ENCODE data around the gene PLVAP.

The PLVAP gene

DNA sequence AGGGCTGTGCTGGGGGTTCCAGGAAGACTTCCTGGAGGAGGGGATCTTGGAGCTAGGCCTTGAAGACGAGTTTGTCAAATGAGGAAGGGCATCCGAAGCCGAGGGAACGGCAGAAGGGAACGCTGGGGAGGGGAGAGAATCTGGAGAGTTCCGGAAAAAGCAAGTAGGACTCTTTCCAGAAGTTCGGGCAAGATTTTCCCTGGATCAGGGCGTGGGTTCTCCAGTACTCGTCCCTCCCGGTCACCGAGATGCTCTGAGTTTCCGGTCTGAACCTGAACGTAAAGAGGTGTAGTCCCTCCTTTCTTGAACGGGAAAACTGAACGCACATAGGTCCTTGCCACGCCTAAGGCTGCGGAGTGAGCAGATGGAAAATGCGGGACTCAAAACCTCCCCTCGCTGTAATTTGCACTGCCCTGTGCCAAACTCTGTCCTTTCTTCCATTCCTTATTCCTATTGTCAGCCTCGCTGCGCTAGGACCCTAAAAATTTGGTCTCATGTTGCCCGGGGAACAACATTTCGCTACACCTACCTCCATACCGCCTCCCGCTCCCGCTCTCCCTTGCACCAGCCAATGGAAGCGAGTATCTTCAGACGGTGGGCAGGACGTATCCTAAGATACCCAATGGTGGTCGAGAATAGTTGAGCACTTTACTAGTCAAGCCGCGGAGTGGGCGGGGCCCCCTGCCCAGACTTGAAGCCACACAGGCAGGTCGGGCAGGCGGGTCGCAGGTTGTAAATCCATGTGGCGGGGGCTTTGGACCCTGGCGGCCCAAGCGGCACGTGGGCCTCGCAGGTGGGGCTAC, 40.1 kb downstream of the PLVAP start, which contains the start of gene GTPBP3:
Gene GTPBP3, plus strand, starts transcription at position 682 of the 803 bp plus-strand sequence. Its CDS starts 59 bp downstream, at position 741.
- DNase-seq (ENCODE audit: low read depth in 2 of 3, low spot score in 1 of 3) = peak; percentile 94 to 96 (median 94)

DNA sequence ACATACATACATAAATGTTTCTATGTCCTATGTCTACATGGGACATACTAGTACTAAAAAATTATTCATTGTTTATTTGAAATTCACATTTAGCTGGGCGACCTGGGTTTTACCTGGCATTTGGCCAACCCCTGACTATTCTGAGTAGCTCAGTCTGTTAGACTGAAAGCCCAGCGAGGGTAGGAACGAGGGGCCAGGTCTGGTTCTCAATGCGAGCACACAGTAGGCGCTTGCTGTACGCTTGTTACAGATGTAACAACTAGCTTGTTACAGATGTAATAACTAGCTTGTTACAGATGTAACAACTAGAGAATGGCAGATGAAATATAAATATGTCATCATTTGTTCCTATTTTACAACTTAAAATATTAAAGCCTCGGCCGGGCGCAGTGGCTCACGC, 41.6 kb downstream of the PLVAP start:
- no peak for DNase-seq (ENCODE audit: low read depth in 2 of 3, low spot score in 1 of 3)

DNA sequence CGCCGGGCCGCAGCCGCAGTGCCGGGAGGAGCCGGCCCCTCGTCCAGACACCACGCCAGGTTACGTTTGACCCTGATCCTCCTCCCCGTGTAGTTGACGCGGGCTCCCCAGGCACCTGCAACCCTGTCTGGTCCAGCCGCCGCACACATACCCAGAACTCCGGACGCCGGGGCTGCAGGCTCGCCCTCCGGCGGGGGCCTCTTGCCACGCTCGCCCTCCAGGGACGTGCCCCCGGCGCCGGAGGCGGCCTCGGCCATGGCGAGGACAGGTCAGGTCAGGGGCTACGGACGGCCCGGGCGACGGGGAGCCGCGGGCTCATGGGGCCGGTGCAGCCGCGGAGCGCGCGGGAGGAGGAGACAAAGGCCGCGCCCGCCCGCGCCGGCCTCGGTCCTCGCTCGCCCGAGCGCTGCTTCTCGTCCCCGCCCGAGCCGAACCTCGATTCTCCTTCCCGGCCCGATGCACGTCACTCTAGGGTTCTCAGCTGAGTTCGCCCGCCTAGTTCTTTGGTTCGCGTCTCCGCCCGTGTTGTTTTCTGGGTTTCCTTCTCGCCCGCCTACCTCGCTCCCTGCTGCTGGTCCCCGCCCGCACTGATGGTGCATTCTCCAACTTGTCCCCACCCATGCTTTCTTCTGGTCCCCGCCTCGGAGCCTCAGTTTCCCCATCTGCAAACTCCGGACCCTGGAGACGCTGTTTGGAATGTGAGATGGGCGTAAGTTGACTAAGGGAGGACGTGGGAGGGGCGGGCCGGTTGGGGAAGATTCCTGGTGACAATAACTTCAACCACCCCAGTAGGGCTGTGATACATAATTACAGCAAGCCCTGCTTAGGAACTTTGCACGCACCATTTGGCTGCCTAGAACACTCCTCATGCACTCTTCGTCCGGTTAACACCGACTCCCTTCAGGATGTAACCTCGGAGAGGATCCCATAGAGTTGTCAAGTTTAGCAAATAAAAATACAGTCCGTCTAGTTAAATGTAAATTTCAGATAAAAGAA, 42.4 kb downstream of the PLVAP start, which contains the start of gene ANO8:
Gene ANO8, minus strand, starts transcription at position 442 of the 996 bp plus-strand sequence. Its CDS starts 185 bp downstream, at position 257.
- DNase-seq (ENCODE audit: low read depth in 2 of 3, low spot score in 1 of 3) = peak; percentile 93 to 99 (median 96)

DNA sequence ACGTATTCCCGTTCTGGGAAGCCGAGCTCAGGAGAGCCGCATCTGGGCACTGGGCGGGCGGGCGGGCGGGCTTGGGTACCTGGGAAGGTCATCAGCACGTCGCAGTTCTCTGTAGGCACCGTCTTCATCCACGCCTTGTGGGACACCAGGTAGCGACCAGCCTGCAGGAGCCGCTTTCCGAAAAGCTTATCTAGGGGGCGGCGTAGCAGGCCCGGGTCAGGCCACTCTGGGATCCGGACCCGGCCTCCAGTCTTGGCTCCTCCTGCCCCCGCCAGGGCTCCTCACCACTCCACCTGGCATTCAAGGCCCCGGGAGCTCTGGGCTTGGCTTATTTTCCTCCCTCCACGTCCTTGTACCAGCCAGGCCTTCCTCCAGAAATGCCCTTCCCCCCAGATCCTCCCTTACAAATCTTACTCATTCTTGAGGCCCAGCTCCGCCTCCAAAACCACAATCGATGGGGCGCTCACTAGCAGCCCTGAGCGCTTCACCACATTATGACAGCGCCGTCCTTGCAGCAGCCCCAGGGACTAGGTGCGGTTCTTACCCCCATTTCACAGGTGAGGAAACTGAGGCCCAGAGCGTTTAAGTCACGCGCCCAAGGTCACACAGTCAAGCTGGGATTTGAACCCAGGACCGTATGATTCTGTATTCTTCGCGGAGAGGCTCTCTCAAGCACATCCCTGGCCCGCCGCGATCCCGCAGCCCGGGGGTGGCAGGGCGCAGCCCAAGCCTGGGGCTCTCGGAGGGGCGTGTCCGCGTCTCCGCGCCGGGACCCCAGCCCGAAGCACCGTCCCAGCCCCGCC, 43.3 kb downstream of the PLVAP start:
- peak; percentile 66 to 71 (median 67) for DNase-seq (ENCODE audit: low read depth in 2 of 3, low spot score in 1 of 3)

DNA sequence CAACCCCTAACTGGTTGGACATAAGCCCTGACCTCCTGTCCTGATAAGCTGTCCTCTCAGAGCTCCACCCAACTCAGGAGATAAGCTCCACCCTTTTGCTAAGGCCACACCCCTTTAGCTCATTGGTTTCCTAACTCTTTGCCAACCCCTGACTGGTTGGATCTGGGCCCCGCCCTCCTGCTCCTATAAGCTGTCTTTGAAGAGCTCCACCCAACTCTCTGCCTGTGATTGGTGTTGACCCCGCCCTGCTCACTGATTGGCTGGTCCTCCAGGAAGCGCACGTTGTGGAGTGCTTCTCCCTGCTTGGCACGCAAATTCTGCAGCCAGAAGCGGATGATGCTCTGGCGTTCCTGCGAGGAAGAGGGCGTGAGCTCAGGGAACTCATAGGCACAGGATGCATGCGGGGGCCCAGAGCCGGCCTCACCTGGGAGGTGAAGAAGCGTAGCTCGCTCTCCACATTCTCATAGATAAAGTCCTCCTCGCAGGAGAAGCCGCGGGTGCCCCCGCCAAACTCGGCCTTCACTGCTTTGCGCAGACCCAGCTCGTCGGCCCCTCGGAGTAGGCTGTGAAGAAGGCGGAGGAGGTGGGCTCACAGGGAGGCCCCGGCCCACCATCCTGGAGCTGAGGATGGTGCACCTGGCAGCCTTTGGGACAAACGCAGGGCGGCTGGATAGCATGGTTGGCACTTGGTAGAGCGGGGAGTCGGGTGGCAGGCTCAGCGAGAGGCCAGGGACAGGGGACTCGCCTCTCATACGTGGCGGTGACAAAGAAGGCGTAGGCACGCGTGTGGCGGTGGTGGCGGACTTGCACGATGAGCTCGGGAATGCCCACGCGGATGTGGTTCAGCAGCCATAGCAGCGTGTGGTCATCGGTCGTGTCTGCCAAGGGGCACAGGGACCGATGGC, 44.2 kb downstream of the PLVAP start:
- DNase-seq (ENCODE audit: low read depth in 2 of 3, low spot score in 1 of 3) = peak in 2 of 3 donors; percentile 45 to 46

DNA sequence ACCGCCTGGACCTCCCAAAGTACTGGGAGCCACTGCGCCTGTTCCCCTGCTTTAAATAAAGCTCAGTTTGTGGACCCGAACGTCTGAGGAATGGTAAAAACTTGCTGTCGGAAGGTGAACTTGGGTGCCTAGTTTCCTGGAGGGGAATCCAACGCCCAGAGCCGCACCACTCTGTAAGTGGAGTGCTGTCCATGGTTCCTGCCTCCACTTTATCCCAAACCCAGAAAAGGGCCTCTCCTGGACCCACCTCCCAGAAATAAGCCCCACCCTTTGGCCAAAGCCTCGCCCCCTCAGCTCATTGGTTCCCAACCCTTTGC, 44.8 kb downstream of the PLVAP start:
- DNase-seq (ENCODE audit: low read depth in 2 of 3, low spot score in 1 of 3) = no peak

DNA sequence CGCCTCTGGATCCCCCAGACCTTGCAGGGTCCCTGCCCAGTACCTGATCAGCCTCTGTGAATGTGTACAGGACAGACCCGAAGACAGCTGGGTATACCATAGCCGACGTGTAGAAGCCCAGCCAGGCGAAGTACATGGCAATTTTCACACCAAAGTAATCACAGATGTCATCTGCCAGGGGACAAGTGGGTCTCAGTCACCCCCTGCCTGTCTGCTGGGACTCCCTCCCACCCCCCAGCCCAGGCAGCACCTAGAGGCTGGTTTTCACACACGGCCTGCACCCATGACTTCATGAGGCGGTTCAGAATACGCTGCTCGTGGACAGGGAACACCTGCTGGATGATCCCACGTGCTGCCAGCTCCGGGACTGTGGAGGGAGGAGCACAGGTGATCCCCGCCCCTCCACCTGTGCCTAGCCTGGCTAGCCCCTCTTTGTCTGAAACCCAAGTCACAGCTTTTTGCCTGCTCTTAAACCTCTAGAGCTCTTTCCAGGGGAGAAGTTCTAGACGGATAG, 46.0 kb downstream of the PLVAP start:
- DNase-seq (ENCODE audit: low read depth in 2 of 3, low spot score in 1 of 3) = no peak

DNA sequence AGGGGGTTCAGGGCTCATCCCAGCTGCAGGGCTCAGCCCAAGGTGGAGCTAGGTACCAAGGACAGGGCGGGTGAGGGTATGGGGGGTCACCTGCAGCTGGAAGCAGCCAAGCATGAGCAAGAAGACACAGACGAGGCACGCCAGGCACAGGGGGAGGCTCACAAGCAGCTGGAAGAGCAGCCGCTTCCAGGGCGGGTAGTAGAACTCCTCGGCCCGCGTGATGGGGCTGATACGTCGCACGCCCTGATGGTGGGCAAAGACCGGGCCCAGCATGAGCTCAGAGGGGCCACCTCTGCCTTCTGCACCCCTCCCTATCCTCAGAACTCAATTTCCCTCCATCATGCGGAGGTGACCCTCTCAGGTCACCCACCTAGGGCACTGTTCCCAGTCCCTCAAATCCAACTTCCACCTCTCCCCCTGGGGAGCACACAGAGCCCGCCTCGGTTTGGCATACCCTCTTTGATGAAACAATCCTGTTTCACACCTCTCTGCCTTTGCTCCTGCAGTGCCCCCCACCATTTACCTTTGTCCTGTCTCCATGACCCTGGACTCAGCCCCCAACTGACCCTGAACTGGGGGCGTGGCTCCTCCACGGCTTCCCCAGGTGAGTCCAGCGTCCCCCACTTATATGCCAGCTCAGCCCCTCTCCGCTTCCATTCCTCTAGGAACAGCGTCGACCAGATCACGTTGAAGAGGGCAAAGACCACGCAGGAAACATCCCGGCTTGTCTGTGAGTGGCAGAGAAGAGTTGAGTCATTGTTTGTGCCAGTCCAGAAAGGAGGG, 46.7 kb downstream of the PLVAP start:
- DNase-seq (ENCODE audit: low read depth in 2 of 3, low spot score in 1 of 3) = no peak

DNA sequence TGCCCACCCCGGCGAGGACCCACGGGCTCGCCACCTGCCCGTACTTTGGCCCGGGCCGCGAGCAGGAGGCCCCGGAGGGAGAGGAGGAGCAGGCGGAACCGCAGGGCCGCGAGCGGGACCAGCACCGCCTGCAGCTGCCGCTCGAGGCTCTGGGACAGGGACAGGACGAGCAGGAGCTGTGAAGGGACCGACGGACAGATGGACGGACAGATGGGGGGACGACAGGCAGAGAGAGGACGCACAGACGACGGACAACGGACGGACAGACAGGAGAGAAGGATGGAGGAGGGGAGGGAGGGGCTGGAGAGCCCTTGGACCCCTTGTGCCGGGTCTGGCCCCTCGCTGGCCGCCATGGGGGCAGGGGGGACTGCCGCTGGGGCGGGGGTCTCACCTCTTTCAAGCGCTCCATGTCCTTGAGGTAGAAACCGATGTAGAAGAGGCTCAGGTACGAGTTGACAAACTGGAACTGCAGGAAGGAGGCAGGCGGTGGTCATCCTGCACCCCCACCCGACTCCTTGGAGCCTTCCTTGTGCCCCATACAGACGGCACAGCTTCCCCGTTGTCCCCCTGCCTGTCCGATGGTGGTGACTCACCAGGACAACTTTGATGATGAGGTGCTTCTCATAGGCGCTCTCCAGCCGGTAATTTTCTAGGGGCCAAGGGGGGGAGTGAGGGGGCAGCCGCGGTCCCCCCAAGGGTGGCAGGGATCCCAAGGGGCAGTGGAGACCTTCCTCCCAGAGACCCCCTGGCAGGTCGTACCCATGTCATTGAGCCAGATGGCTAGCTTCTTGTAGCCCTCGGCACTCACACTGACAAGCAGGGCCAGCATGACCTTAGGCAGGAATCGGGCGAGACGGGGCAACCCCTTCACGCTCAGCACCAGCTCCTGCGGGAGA, 47.5 kb downstream of the PLVAP start:
- DNase-seq (ENCODE audit: low read depth in 2 of 3, low spot score in 1 of 3) = no peak

DNA sequence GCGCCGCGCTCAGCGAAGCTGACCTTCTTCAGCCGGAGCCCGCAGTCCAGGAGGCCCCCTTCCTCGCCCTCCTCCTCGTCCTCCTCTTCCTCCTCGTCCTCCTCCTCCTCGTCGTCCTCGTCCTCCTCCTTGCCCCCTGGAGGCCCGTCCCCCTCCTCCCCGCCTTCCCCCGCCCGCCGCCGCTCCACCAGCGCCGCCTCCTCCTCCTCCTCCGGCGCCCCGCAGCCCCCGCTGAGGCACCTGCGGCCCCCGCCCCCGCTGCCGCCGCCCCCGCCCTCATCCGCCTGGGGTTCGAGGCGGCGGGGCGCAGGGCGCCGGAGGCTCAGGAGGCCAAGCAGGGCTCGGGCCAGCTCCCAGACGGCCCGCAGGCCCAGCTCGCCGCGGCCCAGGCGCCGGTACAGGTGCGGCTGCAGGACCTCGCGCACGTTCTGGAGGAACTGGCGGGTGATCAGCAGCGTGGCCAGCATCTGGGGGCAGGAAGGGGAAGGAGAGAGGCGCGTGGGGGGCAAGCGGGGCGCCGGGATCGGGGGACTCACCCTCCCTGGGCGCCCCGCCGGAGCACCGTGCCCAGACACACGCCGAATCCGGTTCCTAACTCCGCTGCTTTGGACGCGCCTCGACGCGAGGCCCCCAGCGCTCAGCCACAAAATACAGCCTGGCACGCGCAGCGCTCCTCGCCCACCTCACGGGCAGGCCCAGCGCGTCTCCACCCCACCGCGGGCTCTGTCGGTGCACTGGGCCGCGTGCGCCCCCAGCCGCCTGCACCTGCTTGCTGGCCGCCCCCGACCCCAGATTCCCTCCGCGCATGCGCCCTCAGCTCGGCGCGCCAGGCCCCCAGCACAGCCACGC, 48.4 kb downstream of the PLVAP start:
- DNase-seq (ENCODE audit: low read depth in 2 of 3, low spot score in 1 of 3) = no peak

DNA sequence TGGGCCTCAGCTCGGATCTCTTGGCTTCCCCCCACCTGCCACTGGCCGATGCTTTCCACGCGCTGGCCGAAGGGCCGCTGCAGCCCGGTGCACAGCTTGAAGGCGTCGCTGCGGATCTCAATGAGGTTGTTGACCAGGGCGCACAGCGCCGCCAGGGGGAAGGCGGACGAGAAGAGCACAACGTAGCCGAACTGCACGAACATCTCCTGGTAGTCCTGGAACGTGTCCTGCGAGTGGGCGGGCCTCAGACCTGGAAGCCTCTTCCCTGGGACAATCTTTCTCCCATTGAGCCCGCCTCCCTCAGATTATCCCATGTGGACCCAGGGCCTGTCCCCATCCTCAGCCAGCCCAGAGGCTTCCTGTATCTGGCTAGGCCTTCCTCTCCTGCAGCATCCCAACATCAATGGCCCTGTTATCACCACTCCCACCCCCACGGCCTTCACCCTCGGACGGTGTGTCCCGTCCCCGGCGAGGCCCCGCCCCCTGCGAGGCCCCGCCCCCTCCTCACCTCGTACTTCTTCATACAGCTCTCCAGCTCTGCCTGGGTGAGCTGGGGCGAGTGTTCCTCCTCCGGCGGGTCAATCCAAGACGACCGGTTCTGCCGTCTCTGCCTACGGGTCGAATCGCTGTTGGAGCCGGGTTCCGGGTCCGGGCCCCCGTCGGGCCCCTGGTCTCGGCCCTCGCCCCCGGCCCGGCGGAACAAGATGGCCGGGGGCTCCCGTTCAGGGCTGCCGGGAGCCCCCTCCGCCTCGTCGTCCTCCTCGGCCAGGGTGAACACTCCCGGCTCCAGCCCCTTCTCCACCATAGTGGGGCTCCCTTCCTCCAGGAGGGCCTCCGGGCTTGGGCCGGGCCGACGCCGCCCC, 49.3 kb downstream of the PLVAP start:
- DNase-seq (ENCODE audit: low read depth in 2 of 3, low spot score in 1 of 3) = peak in 1 of 3 donors; percentile 56

DNA sequence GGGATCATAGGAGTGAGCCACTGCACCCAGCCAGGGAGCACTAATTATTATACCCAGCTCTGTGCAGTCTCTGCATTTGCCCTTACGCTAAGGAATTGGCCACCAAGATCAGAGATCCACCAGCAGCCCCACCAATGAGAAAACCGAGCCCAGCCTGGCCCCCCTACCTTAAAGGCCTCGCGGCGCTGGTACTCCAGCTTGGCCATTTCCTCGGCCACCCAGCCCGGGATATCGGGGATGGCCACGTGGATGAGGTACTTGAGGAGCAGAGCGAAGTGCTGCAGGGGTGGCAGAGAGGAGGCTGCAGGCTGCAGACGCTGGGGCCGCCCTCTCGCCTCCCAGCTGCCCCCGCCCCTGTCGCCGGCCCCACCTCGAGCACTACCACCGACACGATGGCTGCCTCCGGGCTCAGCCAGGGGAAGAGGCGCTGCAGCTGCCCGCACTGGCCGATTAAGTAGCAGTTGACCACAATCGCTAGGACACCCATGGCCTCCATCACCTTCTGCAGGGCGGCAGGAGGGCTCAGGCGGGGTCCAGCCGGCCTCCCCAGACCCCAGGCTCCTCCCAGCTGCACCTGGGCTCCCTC, 50.0 kb downstream of the PLVAP start:
- no peak for DNase-seq (ENCODE audit: low read depth in 2 of 3, low spot score in 1 of 3)

DNA sequence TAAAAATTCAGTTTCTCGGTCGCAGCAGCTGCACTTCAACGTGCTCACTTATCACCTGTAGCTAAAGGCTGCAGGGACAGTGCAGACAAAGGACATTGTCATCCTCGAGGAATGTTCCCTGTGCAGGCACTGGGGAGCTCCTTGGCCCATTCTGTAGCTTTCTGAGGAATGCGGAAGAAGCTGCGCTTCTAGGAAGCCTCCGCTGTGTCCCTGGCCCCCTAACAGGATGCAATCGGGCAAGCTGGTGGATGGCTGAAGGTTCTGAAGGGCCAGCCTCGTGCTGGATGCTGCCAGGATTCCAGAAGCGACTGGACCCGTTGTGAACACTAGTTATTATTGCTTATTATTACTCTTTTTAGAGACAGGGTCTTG, 50.6 kb downstream of the PLVAP start:
- no peak for DNase-seq (ENCODE audit: low read depth in 2 of 3, low spot score in 1 of 3)

DNA sequence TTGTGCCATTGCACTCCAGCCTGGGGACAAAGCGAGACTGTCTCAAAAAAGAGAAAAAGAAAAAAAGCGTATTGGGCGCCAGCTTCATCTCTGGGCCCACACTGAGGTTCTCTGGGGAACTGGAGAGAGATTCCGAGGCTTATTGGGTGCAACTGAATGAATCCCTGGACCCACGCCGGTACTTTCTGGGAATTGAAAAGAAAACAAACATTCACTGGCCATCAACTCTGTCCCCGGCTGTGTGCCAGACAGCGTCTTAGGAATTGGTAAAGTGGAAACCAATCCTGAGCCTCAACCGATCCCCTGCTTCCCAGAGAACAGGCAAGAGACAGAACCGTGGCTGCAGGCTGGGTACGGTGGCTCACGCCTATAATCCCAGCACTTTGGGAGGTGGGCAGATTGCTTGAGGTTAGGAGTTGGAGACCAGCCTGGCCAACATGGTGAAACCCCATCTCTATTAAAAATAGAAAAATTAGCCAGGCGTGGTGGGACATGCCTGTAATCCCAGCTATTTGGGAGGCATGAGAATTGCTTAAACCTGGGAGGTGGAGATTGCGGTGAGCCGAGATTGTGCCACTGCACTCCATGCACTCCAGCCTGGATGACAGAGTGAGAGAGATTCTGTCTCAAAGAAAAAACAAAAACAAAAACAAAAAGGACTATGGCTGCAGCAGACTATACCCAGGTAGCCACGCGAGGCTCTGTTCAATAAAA, 51.1 kb downstream of the PLVAP start:
- no peak for DNase-seq (ENCODE audit: low read depth in 2 of 3, low spot score in 1 of 3)

DNA sequence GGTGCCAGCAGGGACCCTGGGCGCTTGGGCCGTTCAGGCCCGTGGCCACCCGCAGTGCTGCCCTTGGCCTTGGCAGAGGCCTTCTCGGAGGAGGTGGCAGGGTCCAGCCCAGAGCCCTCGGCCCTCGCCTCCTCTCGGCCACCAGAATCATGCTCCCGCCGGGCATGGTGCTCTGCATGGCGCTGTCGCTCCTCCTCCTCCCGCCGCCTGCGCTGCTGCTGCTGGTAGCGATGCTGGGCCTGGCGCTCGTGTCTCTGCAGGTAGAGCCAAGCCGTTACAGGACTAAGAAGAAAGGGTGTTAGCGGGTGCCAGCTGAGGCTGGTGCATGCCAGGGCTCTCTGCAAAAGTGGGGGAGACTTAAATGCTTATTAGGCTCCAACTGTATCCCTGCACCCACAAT, 52.0 kb downstream of the PLVAP start:
- DNase-seq (ENCODE audit: low read depth in 2 of 3, low spot score in 1 of 3) = no peak

Data from stimulated activated CD4-positive, alpha-beta T cell treated with anti-CD3 and anti-CD28 coated beads, Interleukin-12 subunit alpha, Interleukin-12 subunit beta, amount 100 ng/mL, for 48 hours (primary cell).